ENCODE results near the gene CHRNB1.
"Not testable (repeated sequence)": the region's sequence is repeated elsewhere in the genome, so short reads cannot be mapped to it uniquely, and the experiment has no call there.

CHRNB1 gene

GRCh38 chr17:7468804-7469389, 24.0 kb downstream of the CHRNB1 start:
- no peak for DNase-seq

- DNase-seq, result not testable (repeated sequence)
Observed at GRCh38 chr17:7469843-7470242, 25.0 kb downstream of the CHRNB1 start.

GRCh38 chr17:7470457-7470973, 25.7 kb downstream of the CHRNB1 start:
- DNase-seq, result not testable (repeated sequence)

- no peak for DNase-seq
Observed at GRCh38 chr17:7471729-7472128, 26.9 kb downstream of the CHRNB1 start.

- not testable (repeated sequence) for DNase-seq
Observed at GRCh38 chr17:7474767-7475166, 29.9 kb downstream of the CHRNB1 start.

- no peak for DNase-seq
Observed at GRCh38 chr17:7475764-7476422, 31.0 kb downstream of the CHRNB1 start.

- no peak for DNase-seq
Observed at GRCh38 chr17:7476494-7476893, 31.6 kb downstream of the CHRNB1 start.

GRCh38 chr17:7476951-7477350, 32.1 kb downstream of the CHRNB1 start:
- no peak for DNase-seq

GRCh38 chr17:7477392-7478275, 32.8 kb downstream of the CHRNB1 start:
- no peak for DNase-seq

GRCh38 chr17:7478276-7479212, 33.7 kb downstream of the CHRNB1 start:
- DNase-seq, result peak; percentile 55 to 74 (median 67)

GRCh38 chr17:7479213-7480088, 34.6 kb downstream of the CHRNB1 start, which contains the start of gene ZBTB4:
Gene ZBTB4, minus strand, starts transcription at chr17:7479631. Its CDS starts 12,830 bp downstream, at chr17:7466801.
- peak; percentile 56 to 76 (median 60) for DNase-seq

- no peak for DNase-seq
Observed at GRCh38 chr17:7480089-7480384, 35.2 kb downstream of the CHRNB1 start.

- DNase-seq, result not testable (repeated sequence)
Observed at GRCh38 chr17:7481275-7481674, 36.4 kb downstream of the CHRNB1 start, which contains the start of gene SLC35G6. Gene SLC35G6, plus strand, starts transcription at chr17:7481446. Its CDS starts 71 bp downstream, at chr17:7481517.

- DNase-seq, result not testable (repeated sequence)
Observed at GRCh38 chr17:7481842-7482741, 37.2 kb downstream of the CHRNB1 start.

- not testable (repeated sequence) for DNase-seq
Observed at GRCh38 chr17:7482742-7483088, 37.9 kb downstream of the CHRNB1 start.

GRCh38 chr17:7483255-7484066, 38.6 kb downstream of the CHRNB1 start:
- DNase-seq, result peak; percentile 90 to 96 (median 92)

GRCh38 chr17:7484067-7484918, 39.4 kb downstream of the CHRNB1 start, which contains the start of gene POLR2A:
Gene POLR2A, plus strand, starts transcription at chr17:7484366.
- peak; percentile 92 to 98 (median 96) for DNase-seq

GRCh38 chr17:7484919-7485377, 40.1 kb downstream of the CHRNB1 start:
- no peak for DNase-seq

Data from T-helper 1 cell (primary cell).